Common myeloid progenitor, CD34-positive (primary cell): ENCODE data around the gene NINJ1.

ENCODE experiments used
- CTCF ChIA-PET: fragments of 350-600 bp; sonication (Branson Sonifier 250); formaldehyde crosslinking; loops from one replicate; lab custom pipeline; 2021; ENCODE audit warnings: antibody characterized with exemption; lab: Charles Lee
- POLR2A ChIA-PET: fragments of 350-600 bp; sonication (Branson Sonifier 250); formaldehyde crosslinking; loops from one replicate; lab custom pipeline; 2021; ENCODE audit warnings: antibody characterized with exemption; lab: Charles Lee
- DNase-seq, 3 donors: peaks; one replicate each; pipeline versions ENCODE4 v3.0.0 to v3.0.0-alpha.2; 2013
- H3K27ac ChIP-seq, 2 experiments: 1 replicate in 1 of 2; 2 replicates in 1 of 2; pipeline ENCODE4 v1.7.0; 2013; ENCODE audit warnings: inconsistent platforms in 2 of 2, low read length in 2 of 2, mild to moderate bottlenecking in 2 of 2, low read depth in 1 of 2, moderate library complexity in 1 of 2; ENCODE audit not compliant: severe bottlenecking in 2 of 2, insufficient read depth in 1 of 2, poor library complexity in 1 of 2
- H3K27me3 ChIP-seq, 5 experiments: replicated peaks in 2 of 5; 1 replicate in 3 of 5; 2 replicates in 2 of 5; pipeline versions ENCODE4 v1.6.1 to v1.7.0; 2013; ENCODE audit warnings: low read length in 4 of 5, mild to moderate bottlenecking in 2 of 5, moderate library complexity in 2 of 5, inconsistent platforms in 1 of 5; ENCODE audit not compliant: insufficient read depth in 5 of 5, control insufficient read depth in 4 of 5
- H3K36me3 ChIP-seq, 4 experiments: 1 replicate in 2 of 4; 2 replicates in 2 of 4; pipeline versions ENCODE4 v1.6.1 to v1.7.0; 2013; ENCODE audit warnings: low read length in 3 of 4, control low read depth in 1 of 4, mild to moderate bottlenecking in 1 of 4; ENCODE audit not compliant: control insufficient read depth in 4 of 4, insufficient read depth in 4 of 4
- H3K4me1 ChIP-seq, 4 experiments: 1 replicate in 3 of 4; 2 replicates in 1 of 4; pipeline versions ENCODE4 v1.6.1 to v1.7.1; 2013; ENCODE audit warnings: low read length in 3 of 4, mild to moderate bottlenecking in 3 of 4, control low read depth in 1 of 4, inconsistent platforms in 1 of 4, moderate library complexity in 1 of 4; ENCODE audit not compliant: control insufficient read depth in 4 of 4, insufficient read depth in 4 of 4; ENCODE audit errors: control extremely low read depth in 1 of 4
- H3K4me3 ChIP-seq, 7 experiments: 1 replicate in 4 of 7; 2 replicates in 3 of 7; pipeline versions ENCODE4 v1.5.1 to v1.7.0; 2013; ENCODE audit warnings: mild to moderate bottlenecking in 7 of 7, low read length in 6 of 7, moderate library complexity in 6 of 7, inconsistent platforms in 2 of 7, low read depth in 2 of 7, control low read depth in 1 of 7; ENCODE audit not compliant: insufficient read depth in 4 of 7, control insufficient read depth in 1 of 7; ENCODE audit errors: extremely low read depth in 1 of 7
- H3K9me3 ChIP-seq, 5 experiments: 1 replicate in 4 of 5; 2 replicates in 1 of 5; pipeline versions ENCODE4 v1.6.1 to v1.7.1; 2013; ENCODE audit warnings: low read length in 4 of 5, mild to moderate bottlenecking in 2 of 5, inconsistent platforms in 1 of 5, low read depth in 1 of 5, moderate library complexity in 1 of 5; ENCODE audit not compliant: control insufficient read depth in 4 of 5, insufficient read depth in 2 of 5; ENCODE audit errors: control extremely low read depth in 1 of 5
- WGBS: methylation state at CpG from one replicate; pipeline ENCODE4 v1.1.5; 2013; ENCODE audit not compliant: insufficient coverage; 5-methylcytosine and 5-hydroxymethylcytosine counted together

The NINJ1 gene

GRCh38 chr9:93177676-93178075 lies 43.6 kb upstream of the NINJ1 start:
- no peaks in the 10 kb centered on the region for H3K9me3 ChIP-seq
- no peak for DNase-seq
- peaks cover 0 to 34% (median 22%) of the 10 kb centered on the region in 5 experiments for H3K27me3 ChIP-seq
- H3K27ac ChIP-seq: no peak overlapping the region
- no peaks in the 10 kb centered on the region for H3K36me3 ChIP-seq
- H3K4me3 ChIP-seq: no peak overlapping the region
- ChIA-PET CTCF (no interaction called here), POLR2A (no interaction called here)
- 100% methylated on average over 4 of the region's 6 CpGs for WGBS
- H3K4me1 ChIP-seq: no peaks in the 10 kb centered on the region

GRCh38 chr9:93174976-93175375 lies 40.9 kb upstream of the NINJ1 start:
- ChIA-PET POLR2A (no interaction called here), CTCF (interaction anchor here (1.3 kb wide), 1 partner anchor 128 kb away, joined by 4 read pairs; no protein-coding TSS in a partner anchor)
- Histone ChIP-seq H3K27me3 (peaks cover 0 to 12% (median 0%) of the 10 kb centered on the region in 5 experiments), H3K9me3 (no peaks in the 10 kb centered on the region), H3K27ac (no peak overlapping the region), H3K4me1 (no peaks in the 10 kb centered on the region), H3K36me3 (no peaks in the 10 kb centered on the region), H3K4me3 (no peak overlapping the region)
- 80% methylated on average over 2 of the region's 3 CpGs for WGBS
- no peak for DNase-seq

GRCh38 chr9:93173365-93174051 lies 39.5 kb upstream of the NINJ1 start:
- POLR2A ChIA-PET: no interaction called here
- Histone ChIP-seq H3K36me3 (no peaks in the 10 kb centered on the region), H3K27me3 (peaks cover 0 to 11% (median 0%) of the 10 kb centered on the region in 5 experiments), H3K4me3 (no peak overlapping the region), H3K9me3 (no peaks in the 10 kb centered on the region), H3K27ac (no peak overlapping the region), H3K4me1 (no peaks in the 10 kb centered on the region)
- peak in 1 of 3 donors; percentile 15 for DNase-seq
- CTCF ChIA-PET: interaction anchor here (0.6 kb wide), 1 partner anchor 186 kb away, joined by 4 read pairs; no protein-coding TSS in a partner anchor
- 69% methylated on average over 10 of the region's 12 CpGs for WGBS

GRCh38 chr9:93172666-93173364 lies 38.8 kb upstream of the NINJ1 start:
- CTCF ChIA-PET: interaction anchor here (0.8 to 1.0 kb wide), 2 partner anchors 11 to 130 kb away, joined by 3 to 7 read pairs; no protein-coding TSS in a partner anchor
- Histone ChIP-seq H3K27ac (no peak overlapping the region), H3K9me3 (no peaks in the 10 kb centered on the region), H3K27me3 (peaks cover 0 to 9% (median 0%) of the 10 kb centered on the region in 5 experiments), H3K36me3 (no peaks in the 10 kb centered on the region), H3K4me3 (no peak overlapping the region), H3K4me1 (no peaks in the 10 kb centered on the region)
- 94% methylated on average over 20 of the region's 20 CpGs for WGBS
- DNase-seq: no peak
- POLR2A ChIA-PET: no interaction called here

GRCh38 chr9:93171261-93171990 lies 37.4 kb upstream of the NINJ1 start:
- no peak overlapping the region for H3K4me3 ChIP-seq
- H3K27me3 ChIP-seq: peaks cover 0 to 9% (median 0%) of the 10 kb centered on the region in 5 experiments
- H3K36me3 ChIP-seq: no peaks in the 10 kb centered on the region
- 81% methylated on average over 8 of the region's 8 CpGs for WGBS
- CTCF ChIA-PET: no interaction called here
- POLR2A ChIA-PET: no interaction called here
- no peaks in the 10 kb centered on the region for H3K4me1 ChIP-seq
- H3K9me3 ChIP-seq: no peaks in the 10 kb centered on the region
- peak; percentile 15 to 76 (median 60) for DNase-seq
- no peak overlapping the region for H3K27ac ChIP-seq

GRCh38 chr9:93170571-93170970 lies 36.5 kb upstream of the NINJ1 start:
- CTCF ChIA-PET: no interaction called here
- Histone ChIP-seq H3K27ac (no peak overlapping the region), H3K27me3 (peaks cover 0 to 9% (median 0%) of the 10 kb centered on the region in 5 experiments), H3K4me3 (no peak overlapping the region), H3K4me1 (no peaks in the 10 kb centered on the region), H3K9me3 (no peaks in the 10 kb centered on the region), H3K36me3 (no peaks in the 10 kb centered on the region)
- POLR2A ChIA-PET: interaction anchor here (0.7 kb wide), 1 partner anchor 108 kb away, joined by 4 read pairs; no protein-coding TSS in a partner anchor
- DNase-seq: no peak
- WGBS: 98% methylated on average over 8 of the region's 8 CpGs
